SKM-1 treated with dmso at 0.1 percent for 144 hours (cell line): Measurements from ENCODE around the gene FOXA2.

ENCODE experiments used
- DNase-seq: peaks from one replicate; lab custom pipeline; 2025; ENCODE audit not compliant: unreplicated experiment; lab: John Stamatoyannopoulos, UW

Gene FOXA2

GRCh38 chr20:22584922-22585785 is 782 bp upstream of the FOXA2 start:
- no peak for DNase-seq

GRCh38 chr20:22583773-22584521 is 425 bp downstream of the FOXA2 start:
- no peak for DNase-seq

- no peak for DNase-seq
Observed at GRCh38 chr20:22582964-22583772, 1.2 kb downstream of the FOXA2 start.

- DNase-seq, result no peak
Observed at GRCh38 chr20:22582386-22582963, 1.9 kb downstream of the FOXA2 start.

GRCh38 chr20:22581437-22582385 is 2.7 kb downstream of the FOXA2 start:
- DNase-seq, result no peak

- no peak for DNase-seq
Observed at GRCh38 chr20:22579711-22580697, 4.4 kb downstream of the FOXA2 start.

- DNase-seq, result no peak
Observed at GRCh38 chr20:22579119-22579427, 5.3 kb downstream of the FOXA2 start.

GRCh38 chr20:22578221-22579118 is 5.9 kb downstream of the FOXA2 start:
- DNase-seq, result no peak

GRCh38 chr20:22577515-22578220 is 6.7 kb downstream of the FOXA2 start:
- DNase-seq, result no peak

GRCh38 chr20:22576733-22577514 is 7.4 kb downstream of the FOXA2 start:
- no peak for DNase-seq

GRCh38 chr20:22576273-22576672 is 8.1 kb downstream of the FOXA2 start:
- DNase-seq, result no peak

GRCh38 chr20:22575737-22576136 is 8.6 kb downstream of the FOXA2 start:
- DNase-seq, result no peak

GRCh38 chr20:22575087-22575721 is 9.2 kb downstream of the FOXA2 start:
- DNase-seq, result no peak

GRCh38 chr20:22574545-22575086 is 9.8 kb downstream of the FOXA2 start:
- DNase-seq, result no peak

- DNase-seq, result no peak
Observed at GRCh38 chr20:22572491-22572890, 11.9 kb downstream of the FOXA2 start.

GRCh38 chr20:22572023-22572422 is 12.3 kb downstream of the FOXA2 start:
- no peak for DNase-seq
